DOHH2 (cell line): ENCODE results near the gene HSH2D.

Experiments
- H3F3A ChIP-seq: fragments of 200-600 bp; sonication (generic), shearing (Covaris generic); 2 replicates; pipeline ENCODE4 v1.6.0; 2016; ENCODE audit warnings: antibody characterized with exemption, mild to moderate bottlenecking; ENCODE audit not compliant: control insufficient read depth, insufficient read depth
- H3K27ac ChIP-seq: fragments of 200-600 bp; sonication (generic); 2 replicates; pipeline ENCODE4 v1.5.1; 2014; ENCODE audit warnings: low read depth, mild to moderate bottlenecking, low read length, moderate library complexity
- H3K27me3 ChIP-seq: fragments of 200-600 bp; sonication (generic); 2 replicates; pipeline ENCODE4 v1.6.1; 2014; ENCODE audit warnings: mild to moderate bottlenecking, low read length, mixed read lengths; ENCODE audit not compliant: control insufficient read depth
- H3K36me3 ChIP-seq: fragments of 200-600 bp; sonication (generic); 2 replicates; pipeline ENCODE4 v1.6.1; 2014; ENCODE audit warnings: mild to moderate bottlenecking, low read length, moderate library complexity, mixed read lengths; ENCODE audit not compliant: control insufficient read depth
- H3K4me1 ChIP-seq: fragments of 200-600 bp; sonication (generic); 2 replicates; pipeline ENCODE4 v1.6.1; 2014; ENCODE audit warnings: mild to moderate bottlenecking, low read length, mixed read lengths; ENCODE audit not compliant: control insufficient read depth
- H3K4me2 ChIP-seq: fragments of 200-600 bp; sonication (generic); 2 replicates; pipeline ENCODE4 v1.6.0; 2014; ENCODE audit warnings: mild to moderate bottlenecking, low read length, moderate library complexity
- H3K4me3 ChIP-seq: fragments of 200-600 bp; sonication (generic); 2 replicates; pipeline ENCODE4 v1.5.1; 2014; ENCODE audit warnings: mild to moderate bottlenecking, low read length, mixed read lengths
- H3K79me2 ChIP-seq: fragments of 200-600 bp; sonication (generic); 2 replicates; pipeline ENCODE4 v1.6.1; 2014; ENCODE audit warnings: mild to moderate bottlenecking, low read length, mixed read lengths; ENCODE audit not compliant: control insufficient read depth
- H3K9me2 ChIP-seq: fragments of 200-600 bp; sonication (generic); replicated peaks from 2 replicates; pipeline ENCODE4 v1.6.1; 2014; ENCODE audit warnings: mild to moderate bottlenecking, low read length, mixed read lengths; ENCODE audit not compliant: control insufficient read depth
- H3K9me3 ChIP-seq: fragments of 200-600 bp; sonication (generic); 2 replicates; pipeline ENCODE4 v1.6.1; 2014; ENCODE audit warnings: antibody characterized with exemption, low read length, mixed read lengths; ENCODE audit not compliant: control insufficient read depth, insufficient read depth
- H4K20me1 ChIP-seq: fragments of 200-600 bp; sonication (generic); 2 replicates; pipeline ENCODE4 v1.6.0; 2014; ENCODE audit warnings: low read depth, mild to moderate bottlenecking, antibody characterized with exemption, low read length, moderate library complexity; ENCODE audit not compliant: control insufficient read depth, insufficient read depth
- CTCF ChIP-seq: fragments of 200-600 bp; sonication (generic); IDR thresholded peaks from one replicate; pipeline ENCODE4 v1.5.1; 2014; ENCODE audit warnings: antibody characterized with exemption, mild to moderate bottlenecking, low read depth, low read length; ENCODE audit not compliant: poor library complexity, severe bottlenecking
- EZH2phosphoT487 ChIP-seq: fragments of 200-600 bp; sonication (generic); IDR thresholded peaks from 2 replicates; pipeline ENCODE4 v1.6.1; 2017; ENCODE audit warnings: borderline replicate concordance, mild to moderate bottlenecking, antibody characterized with exemption, low read length, moderate library complexity, mixed read lengths

Gene HSH2D

GRCh38 chr19:16190736-16191135 is 47.3 kb downstream of the HSH2D start:
- Histone ChIP-seq H3F3A (peaks cover 2% of the 10 kb centered on the region; the same call in 1 of the 2 replicates), H3K27me3 (no peaks in the 10 kb centered on the region), H3K4me1 (peaks cover 10% of the 10 kb centered on the region), H3K9me3 (no peaks in the 10 kb centered on the region), H3K4me3 (no peak overlapping the region), H3K4me2 (no peak overlapping the region), H3K79me2 (peaks cover 24% of the 10 kb centered on the region), H3K27ac (no peak overlapping the region), H3K36me3 (peaks cover 57% of the 10 kb centered on the region), H3K9me2 (no peaks in the 10 kb centered on the region), H4K20me1 (no peaks in the 10 kb centered on the region)
- TF ChIP-seq CTCF, result no peak
- TF ChIP-seq EZH2phosphoT487, result no peak

- Histone ChIP-seq H3K9me2 (no peaks in the 10 kb centered on the region), H3K4me3 (no peak overlapping the region), H3K4me2 (no peak overlapping the region), H3K36me3 (peaks cover 53% of the 10 kb centered on the region), H3K9me3 (no peaks in the 10 kb centered on the region), H3K79me2 (peaks cover 18% of the 10 kb centered on the region), H3F3A (peaks cover 5% of the 10 kb centered on the region; the same call in 1 of the 2 replicates), H3K4me1 (peaks cover 6% of the 10 kb centered on the region), H4K20me1 (no peaks in the 10 kb centered on the region), H3K27me3 (no peaks in the 10 kb centered on the region), H3K27ac (no peak overlapping the region)
- TF ChIP-seq CTCF (no peak), EZH2phosphoT487 (no peak)
These were observed 47.9 kb downstream of the HSH2D start for GRCh38 chr19:16191216-16191908.

GRCh38 chr19:16193466-16193865 is 50.0 kb downstream of the HSH2D start:
- H3K4me1 ChIP-seq, result peaks cover 12% of the 10 kb centered on the region

More at GRCh38 chr19:16193466-16193865, 50.0 kb downstream of the HSH2D start:
- Histone ChIP-seq H4K20me1 (peaks cover 2% of the 10 kb centered on the region; the same call in 1 of the 2 replicates), H3K9me3 (no peaks in the 10 kb centered on the region), H3K27me3 (no peaks in the 10 kb centered on the region), H3K9me2 (no peaks in the 10 kb centered on the region), H3K36me3 (peaks cover 38% of the 10 kb centered on the region), H3K4me2 (no peak overlapping the region), H3K27ac (no peak overlapping the region), H3K79me2 (peaks cover 16% of the 10 kb centered on the region), H3F3A (peaks cover 5% of the 10 kb centered on the region; the same call in 1 of the 2 replicates), H3K4me3 (no peak overlapping the region)
- no peak for TF ChIP-seq CTCF
- TF ChIP-seq EZH2phosphoT487, result no peak
